GM12878 (cell line): Measurements from ENCODE around the gene DCAF8. TPM values are rescaled to one million over a fixed set of nuclear protein-coding genes. Genes with fewer than 3 reads are reported as not detected.
A peak's percentile ranks its signal among the peaks of the same experiment; 100 is the strongest.

Experiments used
- ATAC-seq: fragments of 200-7000 bp; cut with Tn5 transposase; 3 replicates; pipeline ENCODE4 v1.9.1; 2020; ENCODE audit warnings: mild to moderate bottlenecking, moderate library complexity
- BruUV-seq: library from RNA; stranded (reverse); fragments of 400-500 nt; replicated peaks from 2 replicates; lab custom pipeline; 2021; lab: Mats Ljungman, UMichigan
- CTCF ChIA-PET: fragments of 300-600 bp; sonication (Branson Sonifier 250); formaldehyde crosslinking; extraction: SDS; loops from one replicate; lab custom pipeline; 2021; ENCODE audit warnings: inconsistent platforms; lab: Yijun Ruan, JAX
- POLR2A ChIA-PET: fragments of 350-600 bp; formaldehyde crosslinking; extraction: SDS; loops from one replicate; lab custom pipeline; 2021; ENCODE audit warnings: inconsistent platforms; lab: Charles Lee
- RAD21 ChIA-PET: fragments of 300-600 bp; sonication (Branson Sonifier 250); formaldehyde crosslinking; loops from one replicate; lab custom pipeline; 2023; ENCODE audit warnings: antibody characterized with exemption; ENCODE audit not compliant: unreplicated experiment; lab: Charles Lee
- SMC1A ChIA-PET: fragments of 300-600 bp; sonication (Branson Sonifier 250); formaldehyde crosslinking; loops from one replicate; lab custom pipeline; 2023; ENCODE audit not compliant: unreplicated experiment, uncharacterized antibody; lab: Charles Lee
- DNase-seq: peaks from one replicate; pipeline ENCODE4 v3.0.0-alpha.2; 2011; ENCODE audit warnings: low read depth, low spot score
- FAIRE-seq: peaks from 3 replicates; lab custom pipeline; 2011; peaks lifted over from hg19 to GRCh38; lab: Jason Lieb, UNC
- H2AFZ ChIP-seq: 2 replicates; pipeline ENCODE4 v1.6.0; 2011; ENCODE audit warnings: low read depth, low read length, control low read depth; ENCODE audit not compliant: control insufficient read depth
- H3K27ac ChIP-seq: 2 replicates; pipeline ENCODE4 v1.5.1; 2011; ENCODE audit warnings: control low read depth; ENCODE audit not compliant: control insufficient read depth, insufficient read depth
- H3K27me3 ChIP-seq, 2 experiments: replicated peaks in 1 of 2; 2 replicates each; pipeline versions ENCODE4 v1.6.0 to v1.6.1; 2011; ENCODE audit warnings: low read length in 1 of 2; ENCODE audit not compliant: control insufficient read depth in 2 of 2, insufficient read depth in 2 of 2
- H3K36me3 ChIP-seq, 2 experiments: 2 replicates each; pipeline ENCODE4 v1.5.1; 2011; ENCODE audit warnings: low read length in 1 of 2; ENCODE audit not compliant: control insufficient read depth in 2 of 2, insufficient read depth in 2 of 2
- H3K4me1 ChIP-seq: 2 replicates; pipeline ENCODE4 v1.6.1; 2011; ENCODE audit warnings: mild to moderate bottlenecking, low read length, moderate library complexity, mixed read lengths; ENCODE audit not compliant: control insufficient read depth, insufficient read depth
- H3K4me2 ChIP-seq: 2 replicates; pipeline ENCODE4 v1.6.0; 2011; ENCODE audit warnings: control low read depth; ENCODE audit not compliant: control insufficient read depth, insufficient read depth
- H3K4me3 ChIP-seq: fragments of 200-600 bp; sonication (generic); 2 replicates; pipeline ENCODE4 v1.5.1; 2016
- H3K79me2 ChIP-seq: 2 replicates; pipeline ENCODE4 v1.6.0; 2011; ENCODE audit warnings: low read length; ENCODE audit not compliant: control insufficient read depth, insufficient read depth
- H3K9ac ChIP-seq: 2 replicates; pipeline ENCODE4 v1.8.0; 2011; ENCODE audit warnings: low read length, control low read depth, mixed read lengths; ENCODE audit not compliant: control insufficient read depth, insufficient read depth
- H3K9me3 ChIP-seq: replicated peaks from 3 replicates; pipeline ENCODE4 v1.5.1; 2011; ENCODE audit warnings: mild to moderate bottlenecking, low read length; ENCODE audit not compliant: control insufficient read depth, insufficient read depth
- H4K20me1 ChIP-seq: 2 replicates; pipeline ENCODE4 v1.6.0; 2011; ENCODE audit not compliant: control insufficient read depth, insufficient read depth
- FOXM1 ChIP-seq: IDR thresholded peaks from 2 replicates; pipeline ENCODE4 v1.6.1; 2012; ENCODE audit warnings: low read depth, mild to moderate bottlenecking, inconsistent platforms, low read length, moderate library complexity
- HDGF ChIP-seq: fragments of 450-650 bp; IDR thresholded peaks from 2 replicates; pipeline ENCODE4 v1.6.1; 2016; ENCODE audit warnings: antibody characterized with exemption
- NR2C1 ChIP-seq: fragments of 450-650 bp; IDR thresholded peaks from 2 replicates; pipeline ENCODE4 v1.6.1; 2017; ENCODE audit warnings: antibody characterized with exemption, mild to moderate bottlenecking, moderate library complexity
- NR2C2 ChIP-seq: IDR thresholded peaks from 2 replicates; pipeline ENCODE4 v1.6.1; 2011; ENCODE audit warnings: borderline replicate concordance, low read depth; ENCODE audit not compliant: control insufficient read depth, insufficient read length
- SIX5 ChIP-seq: IDR thresholded peaks from 2 replicates; pipeline ENCODE4 v1.6.1; 2011; ENCODE audit warnings: mild to moderate bottlenecking, low read depth, low read length, moderate library complexity; ENCODE audit not compliant: severe bottlenecking
- WGBS: methylation state at CpG from one replicate; pipeline ENCODE4 v1.1.6; 2016; ENCODE audit warnings: low lambda C conversion rate; ENCODE audit not compliant: insufficient replicate concordance, insufficient coverage; ENCODE audit errors: missing lambda C conversion rate; 5-methylcytosine and 5-hydroxymethylcytosine counted together
- in situ Hi-C: fragments of 300-500 bp; cut with MboI; formaldehyde crosslinking; loops from 9 replicates; pipeline ENCODE4 v1.14.3; 2018; ENCODE audit warnings: mixed read lengths
- intact Hi-C: fragments of 100-400 bp; cut with micrococcal nuclease; formaldehyde crosslinking; loops from one replicate; pipeline ENCODE4 v1.14.2; 2022; ENCODE audit not compliant: unreplicated experiment
- polyA plus RNA-seq, 11 experiments: library from polyadenylated mRNA; depleted of rRNA in 4 of 11; unstranded in 6 of 11; stranded (reverse) in 5 of 11; fragments of >200 nt; fragmentation: Nextera tagmentation in 4 of 11; fragmentation: Illumina TruSeq in 1 of 11; extraction: Ambion mirVana in 4 of 11; extraction: Trizol in 1 of 11; gene quantifications; 1 replicate in 1 of 11; 2 replicates in 10 of 11; pipeline versions ENCODE4 v1.2.1 to v1.2.3, GENCODE V29; 2011 to 2016; ENCODE audit warnings: inconsistent platforms in 2 of 11, missing spikeins in 2 of 11, low read depth in 1 of 11
- total RNA-seq, 4 experiments: library from RNA; depleted of rRNA in 3 of 4; stranded (reverse); fragments of >200 nt in 3 of 4; fragmentation: Illumina TruSeq in 1 of 4; extraction: Trizol in 1 of 4; gene quantifications; 2 replicates each; pipeline versions ENCODE4 v1.2.1 to v1.2.3, GENCODE V29; 2013 to 2021

Gene DCAF8
- total and polyA plus RNA-seq, 10 of the 15 experiments (the other 5 are each of a cell fraction or from before 2014, with no cell fraction given) = 10.4 to 152 (median 84.6) TPM

DNA sequence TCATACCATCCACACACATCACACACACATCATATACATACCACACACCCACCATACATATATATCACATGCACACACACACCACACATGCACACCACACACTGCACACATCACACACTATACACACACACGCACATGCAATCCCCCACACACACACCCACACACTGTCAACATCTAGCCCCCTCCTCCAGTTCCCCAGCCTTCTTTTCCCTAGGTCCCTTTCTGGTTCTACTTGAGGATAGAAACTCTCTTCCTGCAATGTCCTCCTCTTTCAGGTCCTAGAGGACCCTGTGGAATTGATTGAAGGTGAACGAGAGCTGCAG, 67.7 kb downstream of the DCAF8 start:
- 42% methylated on average over 2 of the region's 2 CpGs for WGBS
- ChIA-PET SMC1A (interaction anchor here (0.7 to 2.3 kb wide), 7 partner anchors 11 to 182 kb away, joined by 3 to 32 read pairs (median 5); no protein-coding TSS in a partner anchor), POLR2A (no interaction called here), CTCF (interaction anchor here (0.7 to 4.5 kb wide), 11 partner anchors 9 to 182 kb away, joined by 3 to 50 read pairs (median 4); no protein-coding TSS in a partner anchor), RAD21 (interaction anchor here (1.1 to 10.6 kb wide), 3 partner anchors 10 to 58 kb away, joined by 3 to 89 read pairs (median 11); no protein-coding TSS in a partner anchor)
- no peak for DNase-seq
- no peaks in the 10 kb centered on the region for H3K9me3 ChIP-seq
- H3K36me3 ChIP-seq = no peaks in the 10 kb centered on the region
- no TSS peak for BruUV-seq
- H3K4me2 ChIP-seq = no peak overlapping the region
- no peak overlapping the region for H3K4me3 ChIP-seq
- H3K79me2 ChIP-seq = no peaks in the 10 kb centered on the region
- ATAC-seq = no peak
- peaks cover 17% of the 10 kb centered on the region for H3K4me1 ChIP-seq
- intact Hi-C loops = loop anchor here (5.0 kb wide), 1 partner anchor 413 kb away; no protein-coding TSS in a partner anchor
- no peak overlapping the region for H3K27ac ChIP-seq
- in situ Hi-C loops = loop anchor here (5.0 kb wide), 2 partner anchors 58 to 98 kb away; no protein-coding TSS in a partner anchor
- H3K27me3 ChIP-seq = peaks cover 0 to 3% of the 10 kb centered on the region in 2 experiments; a peak in 1 of 4 replicates
- TF ChIP-seq SIX5 (no peak), NR2C1 (no peak)
- FAIRE-seq = no peak
- no peaks in the 10 kb centered on the region for H4K20me1 ChIP-seq
- no peak overlapping the region for H3K9ac ChIP-seq
- no peak overlapping the region for H2AFZ ChIP-seq

GRCh38 chr1:160193832-160194736, 68.3 kb downstream of the DCAF8 start:
- Histone ChIP-seq H3K27me3 (peaks cover 0 to 3% of the 10 kb centered on the region in 2 experiments; a peak in 1 of 4 replicates), H3K4me1 (peaks cover 17% of the 10 kb centered on the region), H3K27ac (no peak overlapping the region), H3K79me2 (no peaks in the 10 kb centered on the region), H3K36me3 (no peaks in the 10 kb centered on the region), H2AFZ (no peak overlapping the region), H3K9me3 (no peaks in the 10 kb centered on the region), H4K20me1 (no peaks in the 10 kb centered on the region), H3K4me3 (no peak overlapping the region), H3K9ac (no peak overlapping the region), H3K4me2 (no peak overlapping the region)
- SMC1A ChIA-PET = interaction anchor here (0.6 to 5.6 kb wide), 43 partner anchors 7 to 416 kb away, joined by 3 to 123 read pairs (median 5); partner anchors contain the start of genes ATP1A4, DCAF8, IGSF8 and PEX19
- RAD21 ChIA-PET = interaction anchor here (0.6 to 5.4 kb wide), 48 partner anchors 9 to 384 kb away, joined by 3 to 128 read pairs (median 4); partner anchors contain the start of genes DCAF8 and PEX19
- POLR2A ChIA-PET = interaction anchor here (1.0 to 2.1 kb wide), 4 partner anchors 10 to 97 kb away, joined by 4 to 10 read pairs (median 6); no protein-coding TSS in a partner anchor
- CTCF ChIA-PET = interaction anchor here (0.5 to 8.7 kb wide), 55 partner anchors 9 to 415 kb away, joined by 3 to 273 read pairs (median 5); partner anchors contain the start of genes DCAF8 and PEX19
- FAIRE-seq = peak; percentile 86
- no peak for ATAC-seq
- intact Hi-C loops (loop anchor here (1.0 to 5.0 kb wide), 6 partner anchors 25 to 413 kb away; no protein-coding TSS in a partner anchor), in situ Hi-C loops (loop anchor here (5.0 kb wide), 1 partner anchor 98 kb away; no protein-coding TSS in a partner anchor)
- no TSS peak for BruUV-seq
- DNase-seq = no peak
- TF ChIP-seq NR2C2 = peak; percentile 51
- peak; percentile 85 for TF ChIP-seq HDGF
- TF ChIP-seq FOXM1 = no peak
- 67% methylated on average over 9 of the region's 9 CpGs for WGBS
